Kidney (tissue), 14 donors: Measurements from ENCODE around the gene PEX16. TPM values are rescaled to one million over a fixed set of nuclear protein-coding genes. Genes with fewer than 3 reads are reported as not detected.

Source experiments
- DNase-seq, 5 donors: peaks; one replicate each; pipeline ENCODE4 v3.0.0-alpha.2; 2013 to 2020
- FAIRE-seq: peaks from 2 replicates; lab custom pipeline; 2012; peaks lifted over from hg19 to GRCh38; lab: Jason Lieb, UNC
- H3K27ac ChIP-seq, 2 donors: one replicate each; pipeline ENCODE4 v1.7.0; 2013; ENCODE audit warnings: low read depth in 2 of 2, low read length in 2 of 2, inconsistent platforms in 1 of 2
- H3K27me3 ChIP-seq: one replicate; pipeline ENCODE4 v1.7.1; 2013; ENCODE audit warnings: low read length, inconsistent platforms; ENCODE audit not compliant: control insufficient read depth, insufficient read depth
- H3K36me3 ChIP-seq, 3 donors: one replicate each; pipeline versions ENCODE4 v1.7.0 to v1.7.1; 2013; ENCODE audit warnings: low read length in 3 of 3, control low read depth in 1 of 3, inconsistent platforms in 1 of 3; ENCODE audit not compliant: insufficient read depth in 3 of 3, control insufficient read depth in 2 of 3
- H3K4me1 ChIP-seq, 3 donors: one replicate each; pipeline versions ENCODE4 v1.7.0 to v1.7.1; 2013; ENCODE audit warnings: low read length in 3 of 3, inconsistent platforms in 1 of 3, low read depth in 1 of 3; ENCODE audit not compliant: control insufficient read depth in 2 of 3, insufficient read depth in 2 of 3
- H3K4me3 ChIP-seq, 3 donors: one replicate each; pipeline versions ENCODE4 v1.7.0 to v1.8.1; 2013; ENCODE audit warnings: low read length in 3 of 3, control low read depth in 1 of 3, inconsistent platforms in 1 of 3
- H3K9ac ChIP-seq, 3 donors: one replicate each; pipeline versions ENCODE4 v1.7.0 to v1.7.1; 2013; ENCODE audit warnings: low read length in 3 of 3, control low read depth in 1 of 3, inconsistent platforms in 1 of 3
- H3K9me3 ChIP-seq, 3 donors: one replicate each; pipeline versions ENCODE4 v1.7.0 to v1.7.1; 2013; ENCODE audit warnings: low read length in 3 of 3, control low read depth in 1 of 3, inconsistent platforms in 1 of 3; ENCODE audit not compliant: control insufficient read depth in 2 of 3, insufficient read depth in 1 of 3
- CTCF ChIP-seq: IDR thresholded peaks from 3 replicates; pipeline ENCODE4 v1.5.1; 2012; ENCODE audit warnings: mild to moderate bottlenecking, moderate library complexity, borderline replicate concordance; ENCODE audit not compliant: insufficient read depth; ENCODE audit errors: extremely low read depth
- intact Hi-C: fragments of 100-400 bp; cut with DNase I; formaldehyde crosslinking; loops from one replicate; pipeline ENCODE4 v1.11.1; 2022
- polyA plus RNA-seq: library from polyadenylated mRNA; stranded (reverse); fragments of 350-450 nt; fragmentation: Illumina TruSeq; extraction: RNeasy Lipid Tissue Mini Kit (QIAGEN cat#74804); gene quantifications from one replicate; pipeline ENCODE4 v1.2.3, GENCODE V29; 2014; ENCODE audit warnings: low read depth, low replicate concordance; ENCODE audit not compliant: insufficient read depth
- total RNA-seq: library from RNA; stranded (reverse); fragmentation: NEBNext Ultra II Directional; extraction: Animal tissue kit (Norgen Biotek cat#: 25700); gene quantifications from one replicate; pipeline ENCODE4 v1.2.1, GENCODE V29; 2021
- donor health status: control.
- donor health status: control.
- donor health status: control.
- donor health status: control.
- donor health status: control.
- donor health status: DM: yes; HTN: yes; CAD: no.
- donor health status: Normal renal cell carcinoma (clear cell type).

The PEX16 gene
- total and polyA plus RNA-seq, 2 donors from 2014 or later = 38.4 to 46.0 TPM

GRCh38 chr11:45960387-45961095 is 42.9 kb upstream of the PEX16 start:
- H3K36me3 ChIP-seq = peaks cover 4 to 5% (median 4%) of the 10 kb centered on the region in 3 donors
- intact Hi-C loops = no loop called here
- TF ChIP-seq CTCF = no peak
- H3K27me3 ChIP-seq = no peaks in the 10 kb centered on the region
- no peaks in the 10 kb centered on the region for H3K4me1 ChIP-seq
- H3K9me3 ChIP-seq = no peaks in the 10 kb centered on the region
- no peak overlapping the region for H3K27ac ChIP-seq
- no peak for FAIRE-seq
- DNase-seq = no peak
- H3K4me3 ChIP-seq = no peak overlapping the region
- no peak overlapping the region for H3K9ac ChIP-seq

GRCh38 chr11:45959851-45960250 is 42.2 kb upstream of the PEX16 start:
- peaks cover 0 to 4% (median 0%) of the 10 kb centered on the region in 3 donors for H3K36me3 ChIP-seq
- no peak for FAIRE-seq
- intact Hi-C loops = no loop called here

GRCh38 chr11:45949992-45950407 is 32.3 kb upstream of the PEX16 start:
- intact Hi-C loops = no loop called here
- Histone ChIP-seq H3K27me3 (no peaks in the 10 kb centered on the region), H3K4me3 (no peak overlapping the region), H3K9ac (no peak overlapping the region), H3K36me3 (peaks cover 0 to 21% (median 10%) of the 10 kb centered on the region in 3 donors), H3K4me1 (peaks cover 0 to 8% (median 0%) of the 10 kb centered on the region in 3 donors), H3K9me3 (no peaks in the 10 kb centered on the region), H3K27ac (no peak overlapping the region)
- FAIRE-seq = no peak
- no peak for TF ChIP-seq CTCF
- DNase-seq = no peak

More at GRCh38 chr11:45959851-45960250, 42.2 kb upstream of the PEX16 start:
- no peak overlapping the region for H3K9ac ChIP-seq
- no peak overlapping the region for H3K4me3 ChIP-seq
- H3K9me3 ChIP-seq = no peaks in the 10 kb centered on the region
- H3K4me1 ChIP-seq = no peaks in the 10 kb centered on the region
- no peak for DNase-seq
- no peak overlapping the region for H3K27ac ChIP-seq
- no peaks in the 10 kb centered on the region for H3K27me3 ChIP-seq
- TF ChIP-seq CTCF = no peak

- Histone ChIP-seq H3K27me3 (no peaks in the 10 kb centered on the region), H3K27ac (no peak overlapping the region), H3K9me3 (no peaks in the 10 kb centered on the region), H3K9ac (no peak overlapping the region), H3K36me3 (peaks cover 0 to 23% (median 12%) of the 10 kb centered on the region in 3 donors), H3K4me3 (no peak overlapping the region), H3K4me1 (peaks cover 0 to 10% (median 0%) of the 10 kb centered on the region in 3 donors)
- DNase-seq = peak in 3 of 5 donors; percentile 65 to 82 (median 70)
- TF ChIP-seq CTCF = no peak
- FAIRE-seq = no peak
- intact Hi-C loops = no loop called here
Measured at GRCh38 chr11:45948356-45948755, 30.7 kb upstream of the PEX16 start.
